H1 (cell line): ENCODE measurements around the gene ZNF423. TPM values are rescaled to one million over a fixed set of nuclear protein-coding genes. Genes with fewer than 3 reads are reported as not detected.

Source experiments
- CTCF ChIA-PET: fragments of 300-600 bp; sonication (Branson Sonifier 250); formaldehyde crosslinking; loops from one replicate; lab custom pipeline; 2021; ENCODE audit not compliant: partially characterized antibody; lab: Charles Lee
- POLR2A ChIA-PET: fragments of 300-600 bp; sonication (Branson Sonifier 250); formaldehyde crosslinking; loops from one replicate; lab custom pipeline; 2021; ENCODE audit warnings: inconsistent platforms; ENCODE audit not compliant: partially characterized antibody; lab: Charles Lee
- DNase-seq, 2 experiments: peaks; one replicate each; pipeline versions ENCODE4 v3.0.0 to v3.0.0-alpha.2; 2010 to 2022; ENCODE audit warnings: low spot score in 2 of 2, low read depth in 1 of 2, mixed read lengths in 1 of 2
- FAIRE-seq: peaks from 2 replicates; lab custom pipeline; 2011; peaks lifted over from hg19 to GRCh38; lab: Jason Lieb, UNC
- H2AFZ ChIP-seq: 2 replicates; pipeline ENCODE4 v1.8.1; 2012; ENCODE audit warnings: low read length, inconsistent platforms
- H2AK5ac ChIP-seq: 2 replicates; pipeline ENCODE4 v1.6.1; 2013; ENCODE audit warnings: low read depth, low read length
- H2BK120ac ChIP-seq: replicated peaks from 2 replicates; pipeline ENCODE3; 2013; ENCODE audit warnings: low read depth, low read length, inconsistent platforms
- H2BK12ac ChIP-seq: 2 replicates; pipeline ENCODE4 v1.6.1; 2013; ENCODE audit warnings: low read depth, low read length
- H2BK15ac ChIP-seq: 2 replicates; pipeline ENCODE4 v1.6.1; 2013; ENCODE audit warnings: low read length
- H2BK20ac ChIP-seq: 2 replicates; pipeline ENCODE4 v1.6.1; 2013; ENCODE audit warnings: low read length
- H2BK5ac ChIP-seq: 2 replicates; pipeline ENCODE4 v1.6.1; 2013; ENCODE audit warnings: low read depth, low read length
- H3K14ac ChIP-seq: 2 replicates; pipeline ENCODE4 v1.6.1; 2013; ENCODE audit warnings: inconsistent platforms; ENCODE audit not compliant: insufficient read length
- H3K18ac ChIP-seq: 2 replicates; pipeline ENCODE4 v1.6.1; 2013; ENCODE audit warnings: low read length; ENCODE audit errors: extremely low read depth
- H3K23ac ChIP-seq: 2 replicates; pipeline ENCODE4 v1.6.1; 2013; ENCODE audit warnings: inconsistent platforms; ENCODE audit not compliant: insufficient read length
- H3K23me2 ChIP-seq: 2 replicates; pipeline ENCODE4 v1.6.1; 2013; ENCODE audit warnings: low read depth, low read length
- H3K27ac ChIP-seq: 2 replicates; pipeline ENCODE4 v1.6.1; 2011; ENCODE audit warnings: low read depth, low read length, inconsistent platforms
- H3K27me3 ChIP-seq, 4 experiments: replicated peaks in 1 of 4; 1 replicate in 1 of 4; 2 replicates in 3 of 4; pipeline versions ENCODE4 v1.6.1 to v1.8.1; 2011 to 2013; ENCODE audit warnings: low read length in 3 of 4, mild to moderate bottlenecking in 3 of 4, inconsistent platforms in 2 of 4, mixed read lengths in 2 of 4, moderate library complexity in 1 of 4; ENCODE audit not compliant: control insufficient read depth in 3 of 4, insufficient read depth in 3 of 4; ENCODE audit errors: extremely low read depth in 1 of 4
- H3K36me3 ChIP-seq, 4 experiments: 2 replicates each; pipeline versions ENCODE4 v1.6.1 to v1.8.1; 2011 to 2013; ENCODE audit warnings: mild to moderate bottlenecking in 4 of 4, low read length in 3 of 4, moderate library complexity in 2 of 4, control low read depth in 1 of 4, inconsistent platforms in 1 of 4; ENCODE audit not compliant: insufficient read depth in 4 of 4, control insufficient read depth in 2 of 4
- H3K4ac ChIP-seq: replicated peaks from 2 replicates; pipeline ENCODE3; 2013; ENCODE audit warnings: low read length, low read depth, mixed read lengths, inconsistent platforms; ENCODE audit not compliant: insufficient read length
- H3K4me1 ChIP-seq, 4 experiments: replicated peaks in 1 of 4; 1 replicate in 1 of 4; 2 replicates in 3 of 4; pipeline versions ENCODE4 v1.6.1 to v1.8.1; 2011 to 2013; ENCODE audit warnings: low read length in 3 of 4, inconsistent platforms in 2 of 4, mixed read lengths in 1 of 4; ENCODE audit not compliant: insufficient read depth in 4 of 4, control insufficient read depth in 3 of 4
- H3K4me2 ChIP-seq, 2 experiments: 2 replicates each; pipeline versions ENCODE4 v1.6.1 to v1.8.1; 2011 to 2013; ENCODE audit warnings: low read depth in 2 of 2, low read length in 2 of 2, control low read depth in 1 of 2, inconsistent platforms in 1 of 2, mild to moderate bottlenecking in 1 of 2; ENCODE audit not compliant: insufficient read depth in 1 of 2
- H3K4me3 ChIP-seq, 4 experiments: fragments of 200-600, 300-600 bp in 1 of 4; sonication (generic), shearing (Covaris generic), sonication (Bioruptor Twin) in 1 of 4; 2 replicates each; pipeline versions ENCODE4 v1.5.1 to v1.8.1; 2011 to 2016; ENCODE audit warnings: low read length in 4 of 4, low read depth in 3 of 4, control low read depth in 2 of 4, inconsistent platforms in 2 of 4, mild to moderate bottlenecking in 2 of 4, mixed read lengths in 1 of 4, moderate library complexity in 1 of 4; ENCODE audit not compliant: insufficient read depth in 2 of 4; ENCODE audit errors: extremely low read depth in 1 of 4
- H3K56ac ChIP-seq: replicated peaks from 2 replicates; pipeline ENCODE3; 2013; ENCODE audit warnings: low read depth, mild to moderate bottlenecking, mixed read lengths, low read length, inconsistent platforms; ENCODE audit not compliant: insufficient read length
- H3K79me1 ChIP-seq: 2 replicates; pipeline ENCODE4 v1.6.1; 2013; ENCODE audit warnings: low read depth, low read length, control low read depth
- H3K79me2 ChIP-seq, 2 experiments: 2 replicates each; pipeline versions ENCODE4 v1.6.1 to v1.8.1; 2012 to 2013; ENCODE audit warnings: low read length in 2 of 2, mild to moderate bottlenecking in 2 of 2, inconsistent platforms in 1 of 2; ENCODE audit not compliant: insufficient read depth in 2 of 2, control insufficient read depth in 1 of 2
- H3K9ac ChIP-seq, 4 experiments: replicated peaks in 1 of 4; 1 replicate in 1 of 4; 2 replicates in 3 of 4; pipeline versions ENCODE4 v1.6.1 to v1.8.1; 2011 to 2013; ENCODE audit warnings: low read depth in 3 of 4, low read length in 3 of 4, control low read depth in 2 of 4, mild to moderate bottlenecking in 2 of 4, moderate library complexity in 2 of 4, inconsistent platforms in 1 of 4; ENCODE audit errors: extremely low read depth in 1 of 4
- H3K9me3 ChIP-seq, 2 experiments: 2 replicates each; pipeline versions ENCODE4 v1.6.1 to v1.8.1; 2012 to 2013; ENCODE audit warnings: mild to moderate bottlenecking in 2 of 2, moderate library complexity in 2 of 2, control low read depth in 1 of 2, inconsistent platforms in 1 of 2, low read depth in 1 of 2, low read length in 1 of 2, mixed read lengths in 1 of 2; ENCODE audit not compliant: insufficient read depth in 2 of 2
- H4K20me1 ChIP-seq, 2 experiments: replicated peaks in 1 of 2; 2 replicates each; pipeline versions ENCODE3 to v1.8.1; 2011 to 2013; ENCODE audit warnings: inconsistent platforms in 2 of 2, low read length in 2 of 2, mild to moderate bottlenecking in 1 of 2; ENCODE audit not compliant: insufficient read depth in 2 of 2, control insufficient read depth in 1 of 2
- H4K5ac ChIP-seq: 2 replicates; pipeline ENCODE4 v1.6.1; 2013; ENCODE audit warnings: low read length, low read depth, mixed read lengths, inconsistent platforms; ENCODE audit not compliant: insufficient read length
- H4K8ac ChIP-seq: 2 replicates; pipeline ENCODE4 v1.8.0; 2013; ENCODE audit warnings: mild to moderate bottlenecking, moderate library complexity, low read length, inconsistent platforms; ENCODE audit not compliant: insufficient read depth; ENCODE audit errors: extremely low read depth
- H4K91ac ChIP-seq: replicated peaks from 2 replicates; pipeline ENCODE3; 2013; ENCODE audit warnings: low read length, mixed read lengths, inconsistent platforms; ENCODE audit not compliant: insufficient read length
- ATF3 ChIP-seq: IDR thresholded peaks from 2 replicates; pipeline ENCODE4 v1.6.1; 2011; ENCODE audit warnings: low read depth, mild to moderate bottlenecking, low read length; ENCODE audit not compliant: insufficient read depth
- CBX8 ChIP-seq: fragments of 300-800, 300-1000 bp; sonication (generic); IDR thresholded peaks from 2 replicates; pipeline ENCODE4 v1.7.1; 2016; ENCODE audit warnings: low read depth, low read length, borderline replicate concordance
- HDAC6 ChIP-seq: IDR thresholded peaks from one replicate; pipeline ENCODE4 v1.7.1; 2012; ENCODE audit warnings: low read depth, mild to moderate bottlenecking, inconsistent platforms, low read length, moderate library complexity
- JUND ChIP-seq: IDR thresholded peaks from 2 replicates; pipeline ENCODE4 v1.6.1; 2011; ENCODE audit warnings: mild to moderate bottlenecking, improper control_type of control experiment, low read length
- NRF1 ChIP-seq: IDR thresholded peaks from 2 replicates; pipeline ENCODE4 v1.6.1; 2011; ENCODE audit warnings: mild to moderate bottlenecking, low read depth, low read length, improper control_type of control experiment
- POU5F1 ChIP-seq: IDR thresholded peaks from 2 replicates; pipeline ENCODE4 v1.6.1; 2011; ENCODE audit warnings: low read depth, mild to moderate bottlenecking, low read length, moderate library complexity
- RNF2 ChIP-seq: fragments of 200-900, 300-1000 bp; sonication (generic); IDR thresholded peaks from 2 replicates; pipeline ENCODE4 v1.7.1; 2016; ENCODE audit warnings: borderline replicate concordance, low read depth, mild to moderate bottlenecking, antibody characterized with exemption, low read length; ENCODE audit not compliant: poor library complexity, severe bottlenecking; ENCODE audit errors: missing control alignments
- SP2 ChIP-seq: IDR thresholded peaks from 2 replicates; pipeline ENCODE4 v1.6.1; 2012; ENCODE audit warnings: mild to moderate bottlenecking, low read length, inconsistent platforms
- TAF1 ChIP-seq: IDR thresholded peaks from 2 replicates; pipeline ENCODE4 v1.6.1; 2011; ENCODE audit warnings: mild to moderate bottlenecking, low read depth, low read length
- WGBS, 2 experiments: shearing (Covaris generic) in 1 of 2; methylation state at CpG; one replicate each; pipeline versions ENCODE4 v1.1.6 to v1.1.7; 2013 to 2015; ENCODE audit warnings: low lambda C conversion rate in 2 of 2, mixed read lengths in 2 of 2, inconsistent platforms in 1 of 2, low coverage in 1 of 2, missing lambda C conversion rate in 1 of 2; ENCODE audit not compliant: insufficient replicate concordance in 2 of 2, insufficient coverage in 1 of 2, insufficient read length in 1 of 2; ENCODE audit errors: extremely low coverage in 1 of 2, missing lambda C conversion rate in 1 of 2; 5-methylcytosine and 5-hydroxymethylcytosine counted together
- polyA plus RNA-seq, 7 experiments: library from polyadenylated mRNA; depleted of rRNA in 3 of 7; stranded (reverse) in 5 of 7; unstranded in 2 of 7; fragments of >200 nt in 5 of 7; fragments of 200-250 nt in 2 of 7; gene quantifications; 1 replicate in 5 of 7; 2 replicates in 1 of 7; 4 replicates in 1 of 7; pipeline versions ENCODE4 v1.2.1 to v1.2.3, GENCODE V29; 2011 to 2013; ENCODE audit warnings: missing spikeins in 2 of 7, mixed read lengths in 2 of 7
- total RNA-seq: library from RNA; stranded (reverse); fragmentation: NEBNext Ultra II Directional; extraction: Animal tissue kit (Norgen Biotek cat#: 25700); gene quantifications from 2 replicates; pipeline ENCODE4 v1.2.1, GENCODE V29; 2021

The ZNF423 gene
- total and polyA plus RNA-seq, 2 of the 8 experiments (the other 6 are each of a cell fraction or from before 2014, with no cell fraction given): 38.2 to 52.3 TPM

- H4K20me1 ChIP-seq: peaks cover 0 to 5% of the 10 kb centered on the region in 2 experiments
- no peak overlapping the region for H3K27ac ChIP-seq
- no peak overlapping the region for H3K14ac ChIP-seq
- H3K36me3 ChIP-seq: no peaks in the 10 kb centered on the region
- no peak overlapping the region for H4K5ac ChIP-seq
- no peaks in the 10 kb centered on the region for H3K23me2 ChIP-seq
- no peak overlapping the region for H3K23ac ChIP-seq
- POLR2A ChIA-PET: no interaction called here
- H3K4ac ChIP-seq: no peak overlapping the region
- H3K4me2 ChIP-seq: no peak overlapping the region
- H3K9me3 ChIP-seq: no peaks in the 10 kb centered on the region
- WGBS, 2 experiments: 80% methylated on average over 11 of the region's 11 CpGs; no CpG with 5 or more reads in 1 of the 2 experiments
- no peak overlapping the region for H2BK5ac ChIP-seq
- no peak overlapping the region for H2BK120ac ChIP-seq
- no peak overlapping the region for H3K56ac ChIP-seq
- H3K79me1 ChIP-seq: peaks cover 8% of the 10 kb centered on the region
- H3K18ac ChIP-seq: peak overlapping the region; percentile 7; the same call in 1 of the 2 replicates
- no peaks in the 10 kb centered on the region for H3K27me3 ChIP-seq
- no peak overlapping the region for H2BK20ac ChIP-seq
- no peak overlapping the region for H4K91ac ChIP-seq
- H2AK5ac ChIP-seq: no peak overlapping the region
- H2BK15ac ChIP-seq: no peak overlapping the region
- peaks cover 0 to 41% of the 10 kb centered on the region in 2 experiments; a peak in 2 of 4 replicates for H3K79me2 ChIP-seq
- FAIRE-seq (no peak), DNase-seq (no peak)
- H3K4me1 ChIP-seq: peaks cover 4 to 24% (median 17%) of the 10 kb centered on the region in 4 experiments
- TF ChIP-seq CBX8 (no peak), ATF3 (no peak), TAF1 (no peak), NRF1 (no peak), RNF2 (no peak), POU5F1 (no peak), HDAC6 (no peak), JUND (no peak), SP2 (no peak)
- H3K9ac ChIP-seq: no peak overlapping the region
- H3K4me3 ChIP-seq: no peak overlapping the region
- no peak overlapping the region for H4K8ac ChIP-seq
- H2BK12ac ChIP-seq: no peak overlapping the region
- CTCF ChIA-PET: interaction anchor here (1.9 kb wide), 1 partner anchor 9 kb away, joined by 5 read pairs; no protein-coding TSS in a partner anchor
- H2AFZ ChIP-seq: no peak overlapping the region
Observed at GRCh38 chr16:49748322-49748721, 107.6 kb downstream of the ZNF423 start.
